Chondrocyte (in vitro differentiated cells): Measurements from ENCODE around the gene LIPI. TPM values are rescaled to one million over a fixed set of nuclear protein-coding genes. Genes with fewer than 3 reads are reported as not detected.

Experiments used
- DNase-seq: peaks from one replicate; pipeline ENCODE4 v3.0.0; 2021; ENCODE audit warnings: mixed read lengths, low spot score
- H3K27ac Mint-ChIP-seq: one replicate; pipeline ENCODE4 v1.8.0; 2021; ENCODE audit warnings: mild to moderate bottlenecking, moderate library complexity, mixed read lengths; ENCODE audit not compliant: unreplicated experiment
- H3K27me3 Mint-ChIP-seq: 2 replicates; pipeline ENCODE4 v1.8.0; 2021; ENCODE audit warnings: low read depth, mixed read lengths
- H3K36me3 Mint-ChIP-seq: 2 replicates; pipeline ENCODE4 v1.8.0; 2021; ENCODE audit warnings: low read depth, mixed read lengths
- H3K4me1 Mint-ChIP-seq: 2 replicates; pipeline ENCODE4 v1.8.0; 2021; ENCODE audit warnings: low read depth, mild to moderate bottlenecking, mixed read lengths
- H3K4me3 Mint-ChIP-seq: one replicate; pipeline ENCODE4 v1.8.0; 2021; ENCODE audit warnings: mild to moderate bottlenecking, moderate library complexity, mixed read lengths; ENCODE audit not compliant: unreplicated experiment
- H3K9me3 Mint-ChIP-seq: 2 replicates; pipeline ENCODE4 v1.8.0; 2021; ENCODE audit warnings: low read depth, mixed read lengths
- CTCF ChIP-seq: fragments of 200-600 bp; sonication (generic); IDR thresholded peaks from 2 replicates; pipeline ENCODE4 v1.5.0; 2021; ENCODE audit warnings: antibody characterized with exemption, mild to moderate bottlenecking, moderate library complexity
- total RNA-seq: library from RNA; stranded (reverse); gene quantifications from 3 replicates; pipeline ENCODE4 v1.2.1, GENCODE V29; 2021

Gene LIPI
- total RNA-seq, 1 donor from 2014 or later: not detected

- no peak for TF ChIP-seq CTCF
- H3K27me3 Mint-ChIP-seq: no peaks in the 10 kb centered on the region
- H3K36me3 Mint-ChIP-seq: peaks cover 5% of the 10 kb centered on the region
- no peak overlapping the region for H3K27ac Mint-ChIP-seq
- H3K4me3 Mint-ChIP-seq: no peak overlapping the region
- no peaks in the 10 kb centered on the region for H3K4me1 Mint-ChIP-seq
- no peak for DNase-seq
- H3K9me3 Mint-ChIP-seq: peaks cover 7% of the 10 kb centered on the region
These were observed 111.2 kb downstream of the LIPI start for GRCh38 chr21:14099570-14099969.

- Mint-ChIP-seq H3K27me3 (no peaks in the 10 kb centered on the region), H3K4me1 (no peaks in the 10 kb centered on the region)
These were observed 112.8 kb downstream of the LIPI start for GRCh38 chr21:14097881-14098499.

GRCh38 chr21:14096577-14096976 is 114.2 kb downstream of the LIPI start:
- H3K4me3 Mint-ChIP-seq: no peak overlapping the region
- DNase-seq: no peak
- peaks cover 6% of the 10 kb centered on the region for H3K9me3 Mint-ChIP-seq
- no peaks in the 10 kb centered on the region for H3K27me3 Mint-ChIP-seq
- H3K4me1 Mint-ChIP-seq: no peaks in the 10 kb centered on the region
- H3K27ac Mint-ChIP-seq: no peak overlapping the region
- peaks cover 5% of the 10 kb centered on the region for H3K36me3 Mint-ChIP-seq
- no peak for TF ChIP-seq CTCF

More at GRCh38 chr21:14097881-14098499, 112.8 kb downstream of the LIPI start:
- Mint-ChIP-seq H3K9me3 (peaks cover 6% of the 10 kb centered on the region), H3K36me3 (peaks cover 5% of the 10 kb centered on the region), H3K4me3 (no peak overlapping the region), H3K27ac (no peak overlapping the region)
- DNase-seq: no peak
- TF ChIP-seq CTCF: no peak

DNA sequence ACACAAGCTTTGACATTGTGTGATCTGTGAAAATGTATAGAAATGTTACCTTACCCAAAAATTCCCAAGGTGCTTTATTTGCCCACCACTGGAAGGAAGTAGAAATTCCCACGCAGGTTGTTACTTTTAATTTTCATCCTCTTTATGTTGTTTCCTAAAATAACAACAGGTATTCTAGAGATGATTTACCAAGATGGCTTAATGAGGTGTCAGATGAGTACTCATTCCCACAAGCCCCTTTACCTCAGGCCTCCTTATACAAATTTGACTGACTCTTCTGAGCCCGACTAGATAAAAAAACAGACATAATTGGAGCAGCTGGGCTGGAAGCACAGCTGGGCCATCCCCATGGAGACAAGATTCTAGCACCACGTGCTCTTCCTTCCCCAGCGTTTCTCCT is 114.6 kb downstream of the LIPI start:
- Mint-ChIP-seq H3K4me1 (no peaks in the 10 kb centered on the region), H3K9me3 (peaks cover 9% of the 10 kb centered on the region)
- TF ChIP-seq CTCF: no peak

GRCh38 chr21:14095056-14095455 is 115.7 kb downstream of the LIPI start:
- H3K4me3 Mint-ChIP-seq: no peak overlapping the region
- peaks cover 7% of the 10 kb centered on the region for H3K36me3 Mint-ChIP-seq
- no peak for TF ChIP-seq CTCF
- H3K27ac Mint-ChIP-seq: no peak overlapping the region
- no peak for DNase-seq
- H3K9me3 Mint-ChIP-seq: peaks cover 11% of the 10 kb centered on the region
- no peaks in the 10 kb centered on the region for H3K27me3 Mint-ChIP-seq
- no peaks in the 10 kb centered on the region for H3K4me1 Mint-ChIP-seq

More for the DNA sequence above, 114.6 kb downstream of the LIPI start:
- H3K4me3 Mint-ChIP-seq: no peak overlapping the region
- no peaks in the 10 kb centered on the region for H3K27me3 Mint-ChIP-seq
- no peak for DNase-seq
- H3K27ac Mint-ChIP-seq: no peak overlapping the region
- H3K36me3 Mint-ChIP-seq: peaks cover 7% of the 10 kb centered on the region
